Activated T-cell treated with anti-CD3 and anti-CD28 coated beads for 24 hours (primary cell): Measurements from ENCODE around the gene GPC3.

Experiments used
- DNase-seq: peaks from one replicate; pipeline ENCODE4 v3.0.0-alpha.2; 2020; ENCODE audit warnings: low read depth

Gene GPC3

DNA sequence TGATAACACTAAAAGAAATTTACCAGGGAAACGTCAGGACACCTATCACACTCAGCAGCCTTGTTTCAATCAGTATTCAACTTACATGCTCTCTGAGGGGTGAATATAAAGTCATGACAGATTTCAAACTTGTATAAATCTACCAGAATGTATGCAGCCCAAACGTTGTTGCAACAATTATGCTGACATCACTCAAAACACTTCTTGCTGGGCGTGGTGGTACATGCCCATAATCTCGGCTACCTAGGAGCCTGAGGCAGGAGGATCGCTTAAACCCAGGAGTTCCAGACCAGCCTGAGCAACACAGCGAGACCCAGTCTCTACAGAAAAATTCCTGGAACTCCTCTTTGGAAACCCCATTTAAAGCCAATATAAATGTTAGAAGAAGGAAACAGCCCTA is 303.5 kb downstream of the GPC3 start:
- DNase-seq: no peak

DNA sequence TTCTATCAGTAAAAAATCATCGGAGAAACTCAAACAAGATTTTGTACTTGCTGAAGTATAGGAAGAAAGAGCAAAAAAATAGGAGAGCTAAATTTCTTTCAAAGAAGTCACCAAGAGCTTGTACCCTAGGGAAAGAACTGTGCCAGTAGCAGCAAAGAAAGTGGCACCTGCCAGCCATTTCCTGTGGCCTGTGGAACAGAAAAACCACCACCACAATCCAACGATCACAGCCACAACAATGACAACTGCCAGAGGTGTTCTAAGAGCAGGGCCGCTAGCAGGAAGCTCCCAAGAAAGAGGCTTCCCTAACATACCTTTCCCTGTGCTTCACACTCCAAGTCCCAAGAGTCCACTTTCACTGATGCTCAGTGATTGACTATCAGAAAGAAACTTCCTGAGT is 304.0 kb downstream of the GPC3 start:
- DNase-seq: no peak

DNA sequence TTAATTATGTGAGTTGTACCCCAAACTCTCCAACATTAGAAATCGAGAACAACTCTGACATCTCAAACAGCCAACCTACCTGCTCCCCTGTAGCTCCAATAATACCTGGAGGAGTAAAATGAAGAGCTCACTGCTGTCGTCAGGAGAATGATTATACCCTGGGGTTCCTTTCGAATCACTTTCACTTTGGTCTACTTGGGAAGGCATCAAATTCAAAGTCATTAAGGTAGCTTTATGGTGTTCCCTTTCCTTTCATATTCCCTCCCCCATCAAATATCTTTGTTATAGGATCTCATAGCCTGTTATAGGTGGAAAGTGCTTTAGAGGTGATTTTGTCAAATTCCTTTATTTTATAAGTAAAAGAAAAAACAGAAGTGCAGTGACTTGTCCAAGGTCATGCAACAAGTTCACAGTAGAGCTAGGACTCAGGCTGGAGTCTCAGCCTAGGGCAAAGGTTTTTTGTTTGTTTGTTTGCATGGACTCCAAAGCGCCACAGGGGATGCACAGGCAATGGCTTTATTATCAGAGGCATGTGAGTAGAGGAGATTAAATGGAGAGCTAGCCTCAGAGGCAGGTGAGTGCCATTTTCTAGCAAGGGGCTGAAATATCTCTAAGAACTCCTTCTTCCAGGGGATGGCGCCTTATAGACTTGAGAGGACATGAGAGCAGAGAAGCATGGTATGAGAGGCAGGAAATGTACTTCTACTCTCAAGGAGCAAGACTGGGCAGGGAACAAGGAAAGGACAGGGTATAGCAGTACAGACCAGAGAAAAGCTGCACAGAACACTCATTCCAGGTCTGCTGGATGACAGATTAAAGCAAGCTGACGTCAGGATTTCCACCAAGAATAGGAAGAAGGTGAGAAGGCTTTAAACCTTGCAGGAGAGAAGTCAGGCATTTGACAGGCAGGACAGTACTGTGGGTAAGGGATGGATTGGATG is 308.0 kb downstream of the GPC3 start:
- DNase-seq: no peak

DNA sequence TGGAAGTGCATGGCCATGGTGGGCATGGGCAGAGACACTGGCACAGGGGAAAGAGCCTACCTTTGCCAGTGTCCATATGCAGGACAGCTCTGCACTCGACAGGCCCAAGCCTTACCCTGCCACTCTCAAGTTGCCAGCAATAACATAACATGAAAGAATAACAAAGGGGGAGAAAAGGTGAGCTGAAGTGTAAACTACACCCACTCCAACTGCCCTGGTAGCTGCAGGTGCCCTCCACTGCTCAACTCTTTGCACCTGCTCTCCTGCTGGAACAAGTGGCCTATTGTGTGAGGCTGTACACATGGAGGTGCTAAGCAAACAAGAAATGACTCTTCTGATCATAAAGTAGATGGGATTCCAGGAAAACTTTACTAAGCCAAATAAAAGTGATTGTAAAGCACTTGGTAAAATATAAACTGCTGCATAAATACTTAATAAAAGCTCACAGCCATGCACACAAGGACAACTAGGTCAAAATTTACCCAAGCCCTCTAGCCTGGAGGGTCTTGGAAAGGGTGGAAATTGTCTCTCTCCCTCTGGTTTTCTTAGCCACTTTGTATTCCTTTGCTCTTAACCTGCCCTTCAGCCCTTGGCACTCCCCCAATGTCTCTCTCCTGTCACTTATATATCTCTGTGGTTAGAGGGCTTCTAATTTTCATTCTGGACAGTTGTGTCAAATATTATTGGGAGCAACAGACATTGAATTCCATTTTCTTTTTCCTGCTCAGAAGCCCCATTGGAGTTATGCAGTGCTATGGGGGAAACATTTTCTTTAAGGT is 308.9 kb downstream of the GPC3 start:
- no peak for DNase-seq

DNA sequence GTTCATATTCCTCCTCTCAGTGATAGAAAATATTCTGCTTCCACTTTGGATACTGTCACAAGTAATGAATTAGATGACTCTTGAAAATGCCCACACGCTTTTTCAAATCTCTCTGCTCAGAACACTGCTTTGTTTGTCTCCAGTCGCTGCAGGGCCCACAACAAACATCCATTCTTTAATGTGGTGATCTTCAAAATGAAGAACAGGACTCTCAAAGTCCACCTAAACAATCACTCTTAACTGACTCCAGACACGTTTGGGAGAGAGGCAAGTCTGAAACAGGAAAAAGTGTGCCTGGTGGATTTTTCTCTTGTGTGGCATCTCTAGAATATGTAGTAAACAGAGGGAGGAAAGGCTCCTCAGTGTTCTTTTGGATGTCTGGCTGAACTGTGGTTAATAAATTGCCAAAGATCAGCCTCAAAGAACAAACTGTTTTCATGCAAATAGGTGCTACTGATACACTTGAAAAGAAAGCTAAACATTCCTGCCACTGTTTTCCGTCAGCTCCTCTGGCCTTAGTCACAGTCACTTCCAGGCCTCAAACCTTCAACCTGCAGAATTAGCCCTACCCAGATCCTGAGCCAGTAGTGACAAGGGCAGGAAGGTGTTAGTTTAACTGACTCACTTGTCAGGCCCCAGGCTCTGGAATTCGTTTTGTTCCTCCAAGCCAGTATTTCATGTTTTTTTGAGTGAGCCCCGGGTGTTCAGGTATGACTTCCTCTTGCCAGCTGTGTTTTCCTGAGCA is 310.5 kb downstream of the GPC3 start:
- DNase-seq: no peak

DNA sequence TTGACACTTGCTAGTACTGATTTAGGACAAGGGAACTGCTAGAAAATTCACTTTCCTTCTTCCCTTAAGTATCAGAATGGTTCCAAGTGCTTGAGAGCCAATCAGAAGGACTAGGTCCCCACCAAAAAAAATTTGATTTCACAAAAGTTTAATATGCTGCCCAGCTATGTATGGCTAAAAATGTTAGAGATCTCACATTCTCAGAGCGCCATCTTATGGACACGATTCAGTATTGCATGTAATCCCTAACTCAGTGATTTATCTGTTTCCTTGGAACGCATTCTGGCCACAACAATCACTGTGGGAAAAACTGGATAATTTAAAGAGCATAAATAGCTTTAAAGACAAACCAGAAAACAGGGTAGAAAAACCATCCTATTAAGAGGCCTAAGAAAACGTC is 315.0 kb downstream of the GPC3 start:
- no peak for DNase-seq

DNA sequence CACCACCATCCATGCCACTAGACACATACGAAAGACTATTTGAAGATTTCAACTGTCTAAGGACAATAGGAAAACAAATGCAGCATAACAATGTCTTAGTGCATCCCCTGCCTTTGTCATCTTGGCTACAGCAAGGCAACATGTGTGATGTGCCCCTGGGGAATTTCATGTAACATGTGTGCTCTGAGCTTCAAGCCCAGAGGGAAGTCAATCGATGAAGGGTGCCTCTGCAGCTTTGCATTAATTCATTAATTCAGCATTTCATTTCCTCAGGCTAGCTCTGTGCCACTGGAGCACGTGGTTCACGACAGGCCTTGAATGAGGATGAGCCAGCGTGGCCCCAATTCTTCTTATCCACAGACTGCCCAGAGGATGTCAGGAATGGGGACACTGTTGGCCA is 316.2 kb downstream of the GPC3 start:
- no peak for DNase-seq

DNA sequence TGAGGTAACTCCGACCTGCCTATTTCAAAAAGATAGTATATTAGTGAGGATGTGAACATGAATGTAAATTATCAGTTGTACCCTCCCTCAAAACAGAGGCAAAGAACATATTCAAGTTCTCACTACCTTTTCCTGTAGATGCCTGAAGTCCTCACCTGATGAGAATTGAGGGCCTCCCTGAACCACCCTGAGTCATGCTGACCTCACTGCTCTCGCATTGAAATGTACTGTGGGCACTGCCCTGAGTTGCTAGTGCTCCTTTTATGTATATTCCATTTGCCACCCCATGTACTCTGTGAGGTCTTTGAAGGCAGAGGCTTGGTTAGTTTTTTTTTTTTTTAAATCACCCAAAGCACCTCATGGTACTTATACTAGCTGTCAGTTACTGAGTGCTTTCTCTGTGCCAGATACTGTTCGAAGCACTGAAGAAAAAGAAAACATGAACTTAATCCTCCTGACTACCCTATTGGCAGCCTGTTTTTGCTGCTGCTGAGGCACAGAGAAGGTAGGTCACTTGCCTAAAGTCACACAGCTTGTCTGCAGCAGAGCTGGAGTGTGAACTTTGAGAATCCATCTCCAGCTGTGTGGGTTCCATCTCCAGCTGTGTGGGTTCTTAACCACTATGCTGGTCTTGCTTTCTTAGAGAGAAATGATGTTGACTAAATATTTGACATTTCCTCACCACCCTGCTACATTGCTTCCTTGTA is 317.0 kb downstream of the GPC3 start:
- DNase-seq: no peak

DNA sequence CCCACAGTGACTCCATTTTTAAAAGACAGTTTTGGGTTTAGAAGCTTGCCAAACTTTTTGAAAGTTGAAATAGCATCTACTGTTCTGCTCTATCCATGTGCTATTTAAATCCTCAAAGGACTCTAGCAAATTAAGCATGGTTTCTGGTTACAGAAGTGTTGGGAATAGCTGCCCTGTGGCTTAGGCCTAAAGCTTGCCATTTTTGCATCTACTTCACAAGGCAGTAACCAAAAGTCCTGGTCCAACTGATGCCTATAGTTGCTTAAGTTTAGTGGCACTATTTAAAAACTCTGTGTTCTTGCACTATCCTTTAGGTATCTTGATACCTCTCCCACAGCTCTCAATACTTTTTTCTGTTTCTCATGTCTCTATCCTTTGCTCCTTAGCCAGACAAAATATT is 319.1 kb downstream of the GPC3 start:
- DNase-seq: no peak

DNA sequence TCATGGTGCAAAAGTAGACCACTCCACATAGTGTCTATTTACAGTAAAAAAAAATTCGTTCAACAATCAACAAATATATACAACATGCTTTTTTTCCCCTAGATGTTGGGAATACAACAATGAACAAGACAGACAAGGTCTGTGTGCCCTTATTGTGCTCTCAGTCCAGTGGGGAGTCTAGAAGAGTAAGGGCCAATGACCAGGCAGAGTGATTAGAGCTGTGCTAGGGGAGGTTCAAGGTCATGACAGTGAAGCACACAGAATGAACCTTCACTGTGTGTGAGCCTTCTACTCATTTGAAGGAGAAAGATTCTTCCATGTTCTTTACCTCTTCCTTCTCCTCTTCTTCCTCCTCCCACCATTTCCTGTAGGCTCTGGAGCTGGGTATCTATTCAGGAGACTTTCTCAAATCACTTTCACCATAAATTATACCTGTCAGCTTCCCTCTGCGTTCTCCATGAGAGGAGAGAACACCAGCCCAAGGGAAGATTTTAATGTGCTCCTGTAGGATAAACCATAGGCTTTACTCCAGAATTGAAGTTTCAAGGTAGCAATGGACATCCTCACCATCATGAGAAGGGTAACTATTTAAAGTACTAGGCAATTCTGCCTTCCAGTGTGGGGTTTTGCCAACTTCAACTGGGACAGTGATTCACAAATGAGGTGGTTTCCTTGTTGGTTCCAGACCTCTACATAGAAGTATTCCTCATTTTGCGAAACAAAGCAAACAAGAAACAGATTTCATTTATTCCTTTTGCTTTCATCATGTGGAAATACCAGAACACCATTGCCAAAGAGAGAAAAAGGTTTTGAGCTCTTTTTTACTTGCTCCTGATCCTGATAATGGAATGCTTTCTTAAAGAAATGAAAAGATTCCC is 323.2 kb downstream of the GPC3 start:
- no peak for DNase-seq

DNA sequence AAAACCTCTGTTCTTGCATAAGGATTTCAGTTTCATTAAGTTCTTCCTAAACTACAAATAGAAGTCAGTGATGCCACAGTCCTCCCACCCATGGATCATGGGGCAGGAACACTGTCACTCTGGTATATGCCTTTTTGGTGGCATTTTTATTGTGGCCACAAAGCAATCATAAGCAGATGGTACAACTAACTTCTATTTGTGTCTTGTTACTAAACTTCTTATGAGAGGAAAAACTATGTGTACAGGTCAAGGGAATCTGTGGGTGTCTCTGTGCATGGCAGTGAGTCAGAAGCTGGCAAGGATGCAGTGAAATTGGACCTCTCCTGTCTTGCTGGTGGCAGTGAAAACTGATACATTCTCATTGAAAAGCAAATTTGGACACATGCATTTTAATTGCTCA is 325.1 kb downstream of the GPC3 start:
- no peak for DNase-seq

DNA sequence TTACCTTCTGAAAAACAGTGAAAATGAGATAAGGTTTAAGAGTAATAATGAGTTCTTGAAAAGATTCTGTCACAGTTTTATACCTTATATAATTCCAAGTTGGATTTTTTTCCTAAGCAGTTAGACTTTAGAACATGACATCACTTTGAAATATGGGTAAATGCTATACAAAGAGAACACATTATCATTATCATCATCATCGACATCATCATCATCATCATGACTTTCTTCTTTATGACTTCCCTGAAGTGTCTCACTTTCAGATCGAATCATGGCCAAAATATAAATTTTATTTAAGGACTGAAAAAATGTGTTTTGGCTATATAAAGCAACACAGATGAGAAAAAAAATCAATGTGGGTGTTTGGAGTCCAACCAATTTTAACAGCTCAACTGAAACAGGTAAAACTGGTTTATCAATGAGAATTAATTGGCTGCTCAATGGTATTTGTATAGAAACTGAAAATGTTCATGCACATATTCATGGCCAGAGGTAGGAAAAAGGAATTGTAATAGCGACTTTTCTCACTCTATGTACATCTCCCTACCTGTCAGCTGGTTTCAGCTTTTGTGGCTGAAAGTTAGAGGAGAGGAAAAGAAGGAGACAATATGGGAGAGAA is 327.0 kb downstream of the GPC3 start:
- DNase-seq: no peak

DNA sequence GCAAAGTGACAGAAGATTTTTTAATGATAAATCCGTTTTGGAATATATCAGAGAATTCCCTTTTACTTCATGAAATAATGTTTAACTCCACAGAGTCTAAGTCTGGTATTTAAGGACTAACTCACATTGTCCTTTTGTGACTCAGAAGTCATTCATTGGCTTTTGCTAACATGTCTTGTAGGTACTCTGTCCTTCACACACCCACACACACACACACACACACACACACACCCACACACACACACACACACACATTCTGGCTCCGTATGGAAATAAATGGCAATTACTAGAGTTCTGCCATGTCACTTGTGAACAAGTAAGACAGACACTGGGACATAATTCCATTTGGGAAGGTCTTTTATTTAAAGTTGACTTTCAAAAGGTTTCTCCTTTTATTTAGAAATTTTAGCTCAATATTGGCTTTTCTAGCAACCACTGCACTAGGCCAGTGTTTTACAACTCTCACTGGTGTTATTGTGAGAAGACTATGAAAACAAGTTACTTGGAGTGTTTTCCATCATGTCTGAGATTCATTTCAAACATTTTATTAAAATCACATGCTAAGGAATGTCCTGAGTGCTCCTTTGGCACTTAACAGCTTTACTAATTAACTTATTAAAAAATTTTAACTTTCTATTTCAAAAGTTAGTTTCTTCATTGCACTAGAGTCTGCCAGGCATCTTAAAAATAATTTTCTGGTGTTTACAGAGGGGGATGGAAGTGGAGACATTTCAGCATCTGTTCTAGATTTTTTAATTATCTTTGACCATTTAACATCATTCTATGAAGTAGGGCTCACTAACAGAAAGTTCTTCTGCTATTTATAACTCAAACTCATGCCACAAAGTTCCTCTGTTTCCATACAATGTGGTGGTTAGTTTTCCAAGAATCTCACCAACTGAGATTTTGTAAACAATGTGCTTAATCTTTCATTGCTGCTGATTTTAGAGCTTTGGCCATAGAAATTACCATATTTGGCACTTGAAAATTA is 329.8 kb downstream of the GPC3 start:
- no peak for DNase-seq

DNA sequence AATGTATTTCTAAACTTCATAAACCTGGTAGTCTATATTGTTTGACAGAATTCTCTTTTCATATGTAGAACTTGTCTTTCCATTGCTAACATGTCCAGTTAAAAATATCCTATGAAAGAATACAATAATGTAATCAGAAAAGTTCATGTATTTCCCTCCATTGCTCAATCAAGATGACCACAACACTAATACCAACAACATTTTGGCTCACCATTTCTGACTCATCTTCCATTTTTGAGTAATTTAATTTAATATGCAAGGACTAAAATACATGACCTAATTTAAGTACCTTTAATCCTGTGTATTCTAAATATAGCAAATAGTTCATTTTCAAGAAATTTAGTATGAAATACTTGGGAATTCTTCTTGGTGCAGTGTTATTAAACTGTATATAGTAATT is 330.6 kb downstream of the GPC3 start:
- no peak for DNase-seq

DNA sequence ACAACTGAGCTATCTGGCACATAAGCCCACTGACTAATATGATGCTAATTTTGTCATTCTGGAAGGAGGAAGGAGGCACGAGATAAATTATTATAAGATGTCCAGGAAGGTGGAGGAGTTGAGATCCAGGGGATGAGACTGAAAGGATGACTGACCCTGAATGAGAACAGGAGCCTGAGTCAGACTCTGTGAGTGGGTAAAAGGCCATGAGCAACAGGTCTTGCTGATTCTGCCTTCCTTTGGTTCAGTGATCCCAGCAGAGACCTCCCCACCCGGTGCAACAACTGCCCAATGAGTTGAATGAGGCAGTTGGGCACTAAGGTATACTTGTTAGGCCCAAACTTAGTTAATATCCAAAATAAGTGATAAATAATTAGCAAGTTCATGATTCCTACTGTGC is 332.0 kb downstream of the GPC3 start:
- no peak for DNase-seq

DNA sequence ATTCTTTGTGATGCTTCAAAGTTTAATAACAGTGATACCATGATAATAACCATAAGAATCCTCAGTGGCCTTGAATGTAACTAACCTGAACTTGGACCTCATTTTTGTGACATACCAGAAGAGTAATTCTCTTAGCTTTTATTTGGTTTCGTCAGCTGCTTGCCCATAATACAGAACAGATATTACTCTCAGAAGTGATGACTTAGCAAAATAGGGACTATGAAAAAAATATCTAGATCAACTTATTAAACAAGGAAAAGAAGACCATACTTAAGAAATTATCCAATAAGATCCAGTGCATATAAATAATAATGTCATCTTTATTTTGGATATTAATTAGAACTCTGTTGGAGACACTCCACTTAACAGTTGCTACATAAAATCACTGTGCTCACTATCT is 333.2 kb downstream of the GPC3 start:
- no peak for DNase-seq

DNA sequence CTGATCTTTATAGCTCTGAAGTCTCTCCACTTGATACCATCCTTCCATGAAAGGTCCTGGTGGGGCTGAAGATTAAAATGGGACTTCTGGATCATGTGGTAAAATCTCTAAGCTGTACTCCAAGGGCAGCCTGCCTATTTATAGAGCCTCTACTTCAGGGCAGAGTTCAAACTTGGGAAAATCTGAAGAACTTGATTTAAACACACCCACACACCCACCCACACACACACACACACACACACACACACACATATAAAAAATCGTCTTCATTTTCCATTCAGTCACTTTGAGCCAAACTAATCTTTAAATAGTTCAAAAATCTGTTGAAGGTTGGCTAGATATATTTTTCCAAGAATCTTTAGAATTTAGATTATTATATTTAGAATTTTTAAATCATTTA is 335.2 kb downstream of the GPC3 start:
- no peak for DNase-seq

DNA sequence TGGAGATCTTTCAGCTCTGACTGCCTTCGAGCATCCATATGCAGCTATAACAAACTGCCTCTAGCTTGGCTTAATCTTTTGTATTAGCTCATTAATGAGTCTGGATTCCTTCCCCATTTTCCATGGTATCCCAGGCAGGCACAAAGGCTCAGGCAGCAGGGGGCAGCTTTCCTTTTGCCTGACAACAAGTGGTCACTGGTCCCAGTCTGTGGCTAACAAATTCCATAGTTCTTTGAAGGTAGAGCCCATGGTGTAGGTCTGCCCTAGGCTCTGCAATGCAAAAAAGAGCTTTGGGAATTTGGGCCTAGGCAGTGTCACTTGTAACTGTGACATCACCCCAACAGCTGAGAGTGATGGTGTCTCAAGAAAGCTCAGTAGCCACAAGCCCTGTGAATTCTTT is 335.7 kb downstream of the GPC3 start:
- no peak for DNase-seq

DNA sequence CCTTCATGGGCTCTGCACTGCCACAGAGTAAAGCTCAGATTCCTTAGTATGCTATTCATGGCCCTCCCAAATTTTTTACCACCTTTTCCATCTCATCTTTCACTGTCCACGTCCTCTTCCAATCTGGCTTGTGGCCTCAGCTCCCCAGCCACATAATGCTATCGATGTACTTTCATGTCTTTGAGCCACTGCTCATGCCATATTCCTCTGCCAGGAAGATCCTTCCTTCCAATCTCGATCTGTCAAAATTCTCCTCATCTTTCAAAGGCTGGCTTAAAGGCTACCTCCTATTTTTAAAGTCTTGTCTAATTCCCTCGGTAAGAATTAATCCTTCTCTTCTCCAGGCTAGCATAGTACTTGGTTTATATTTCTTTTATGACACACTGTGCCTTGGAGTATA is 336.8 kb downstream of the GPC3 start:
- DNase-seq: no peak
